ENCODE results near the gene LAMA1.

GRCh38 chr18:7072593-7072992, 45.0 kb downstream of the LAMA1 start:
- TF ChIP-seq, protein P1, sequence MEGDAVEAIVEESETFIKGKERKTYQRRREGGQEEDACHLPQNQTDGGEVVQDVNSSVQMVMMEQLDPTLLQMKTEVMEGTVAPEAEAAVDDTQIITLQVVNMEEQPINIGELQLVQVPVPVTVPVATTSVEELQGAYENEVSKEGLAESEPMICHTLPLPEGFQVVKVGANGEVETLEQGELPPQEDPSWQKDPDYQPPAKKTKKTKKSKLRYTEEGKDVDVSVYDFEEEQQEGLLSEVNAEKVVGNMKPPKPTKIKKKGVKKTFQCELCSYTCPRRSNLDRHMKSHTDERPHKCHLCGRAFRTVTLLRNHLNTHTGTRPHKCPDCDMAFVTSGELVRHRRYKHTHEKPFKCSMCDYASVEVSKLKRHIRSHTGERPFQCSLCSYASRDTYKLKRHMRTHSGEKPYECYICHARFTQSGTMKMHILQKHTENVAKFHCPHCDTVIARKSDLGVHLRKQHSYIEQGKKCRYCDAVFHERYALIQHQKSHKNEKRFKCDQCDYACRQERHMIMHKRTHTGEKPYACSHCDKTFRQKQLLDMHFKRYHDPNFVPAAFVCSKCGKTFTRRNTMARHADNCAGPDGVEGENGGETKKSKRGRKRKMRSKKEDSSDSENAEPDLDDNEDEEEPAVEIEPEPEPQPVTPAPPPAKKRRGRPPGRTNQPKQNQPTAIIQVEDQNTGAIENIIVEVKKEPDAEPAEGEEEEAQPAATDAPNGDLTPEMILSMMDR (IDR thresholded peaks at IDR 0.05; ENCODE audit: borderline replicate concordance, extremely low read depth, low read length, poor library complexity, severe bottlenecking), result no peak
- TF ChIP-seq EZH2 (IDR thresholded peaks at IDR 0.05; ENCODE audit: borderline replicate concordance, low read depth, low read length, severe bottlenecking), result no peak
